Measurements from ENCODE around the gene RBL1.
"Not testable (repeated sequence)": the region's sequence is repeated elsewhere in the genome, so short reads cannot be mapped to it uniquely, and the experiment has no call there.

RBL1 gene

GRCh38 chr20:36992802-36993334 is 102.9 kb downstream of the RBL1 start:
- no peak for DNase-seq (ENCODE audit: low read depth)

GRCh38 chr20:36991703-36992102 is 104.1 kb downstream of the RBL1 start:
- DNase-seq (ENCODE audit: low read depth), result no peak

- no peak for DNase-seq (ENCODE audit: low read depth)
These were observed 106.0 kb downstream of the RBL1 start for GRCh38 chr20:36989797-36990196.

GRCh38 chr20:36988494-36988966 is 107.3 kb downstream of the RBL1 start:
- no peak for DNase-seq (ENCODE audit: low read depth)

GRCh38 chr20:36984257-36984638 is 111.5 kb downstream of the RBL1 start:
- DNase-seq (ENCODE audit: low read depth), result no peak

- DNase-seq (ENCODE audit: low read depth), result peak; percentile 51
These were observed 120.5 kb downstream of the RBL1 start for GRCh38 chr20:36975099-36975818.

- DNase-seq (ENCODE audit: low read depth), result no peak
These were observed 121.1 kb downstream of the RBL1 start for GRCh38 chr20:36974660-36975059.

GRCh38 chr20:36971103-36971502 is 124.7 kb downstream of the RBL1 start:
- DNase-seq (ENCODE audit: low read depth), result no peak

GRCh38 chr20:36969478-36970186 is 126.2 kb downstream of the RBL1 start:
- DNase-seq (ENCODE audit: low read depth), result no peak

GRCh38 chr20:36969051-36969450 is 126.7 kb downstream of the RBL1 start:
- DNase-seq (ENCODE audit: low read depth), result no peak

GRCh38 chr20:36967636-36968035 is 128.2 kb downstream of the RBL1 start:
- no peak for DNase-seq (ENCODE audit: low read depth)

GRCh38 chr20:36966965-36967364 is 128.8 kb downstream of the RBL1 start:
- not testable (repeated sequence) for DNase-seq (ENCODE audit: low read depth)

GRCh38 chr20:36962354-36962941 is 133.3 kb downstream of the RBL1 start:
- not testable (repeated sequence) for DNase-seq (ENCODE audit: low read depth)

- DNase-seq (ENCODE audit: low read depth), result no peak
These were observed 136.6 kb downstream of the RBL1 start for GRCh38 chr20:36959242-36959641.

- DNase-seq (ENCODE audit: low read depth), result no peak
These were observed 137.7 kb downstream of the RBL1 start for GRCh38 chr20:36957875-36958667.

- no peak for DNase-seq (ENCODE audit: low read depth)
These were observed 139.1 kb downstream of the RBL1 start for GRCh38 chr20:36956674-36957073.

GRCh38 chr20:36956016-36956415 is 139.8 kb downstream of the RBL1 start:
- no peak for DNase-seq (ENCODE audit: low read depth)

GRCh38 chr20:36951979-36952738 is 143.6 kb downstream of the RBL1 start:
- DNase-seq (ENCODE audit: low read depth), result no peak

GRCh38 chr20:36951198-36951978 is 144.4 kb downstream of the RBL1 start, which contains the start of gene SAMHD1:
TSS of gene SAMHD1 (minus strand) at chr20:36951708. CDS start at chr20:36951643, 65 bp downstream.
- DNase-seq (ENCODE audit: low read depth), result peak; percentile 82
